GM21576 (cell line): ENCODE results near the gene SPG7.

Experiments
- ATAC-seq: cut with Tn5 transposase; IDR thresholded peaks from one replicate; pipeline ENCODE4 v1.9.1; 2021; ENCODE audit warnings: mild to moderate bottlenecking, moderate library complexity; ENCODE audit not compliant: unreplicated experiment

The SPG7 gene

DNA sequence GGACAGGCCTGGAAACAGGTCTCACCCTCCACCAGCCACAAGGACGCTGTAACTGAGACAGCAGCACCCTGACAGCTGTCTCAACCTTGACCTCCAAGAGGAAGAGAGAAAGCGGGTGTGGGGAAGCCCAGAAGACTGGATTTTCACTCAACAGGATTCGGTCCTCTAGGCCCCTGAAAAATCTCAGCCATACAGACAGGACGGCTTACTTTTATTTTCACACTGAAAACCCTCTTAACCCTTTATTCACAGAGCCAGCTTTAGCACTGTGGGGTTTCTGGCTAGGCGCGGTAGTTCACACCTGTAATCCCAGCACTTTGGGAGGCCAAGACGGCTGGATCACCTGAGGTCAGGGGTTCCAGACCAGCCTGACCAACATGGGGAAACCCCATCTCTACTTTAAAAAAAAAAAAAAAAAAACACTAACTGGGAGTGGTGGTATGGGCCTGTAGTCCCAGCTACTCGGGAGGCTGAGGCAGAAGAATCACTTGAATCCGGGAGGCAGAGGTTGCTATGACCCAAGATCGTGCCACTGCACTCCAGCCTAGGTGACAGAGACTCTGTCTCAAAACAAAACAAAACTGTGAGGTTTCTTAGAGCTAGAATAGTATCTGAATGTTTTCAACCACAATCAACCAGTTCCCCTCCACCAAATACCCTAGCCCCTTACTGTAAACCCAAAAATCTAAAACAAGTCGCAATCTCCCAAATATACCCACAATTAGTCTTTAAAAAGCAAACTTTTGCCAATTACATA lies 23.1 kb upstream of the SPG7 start:
- ATAC-seq, result no peak

DNA sequence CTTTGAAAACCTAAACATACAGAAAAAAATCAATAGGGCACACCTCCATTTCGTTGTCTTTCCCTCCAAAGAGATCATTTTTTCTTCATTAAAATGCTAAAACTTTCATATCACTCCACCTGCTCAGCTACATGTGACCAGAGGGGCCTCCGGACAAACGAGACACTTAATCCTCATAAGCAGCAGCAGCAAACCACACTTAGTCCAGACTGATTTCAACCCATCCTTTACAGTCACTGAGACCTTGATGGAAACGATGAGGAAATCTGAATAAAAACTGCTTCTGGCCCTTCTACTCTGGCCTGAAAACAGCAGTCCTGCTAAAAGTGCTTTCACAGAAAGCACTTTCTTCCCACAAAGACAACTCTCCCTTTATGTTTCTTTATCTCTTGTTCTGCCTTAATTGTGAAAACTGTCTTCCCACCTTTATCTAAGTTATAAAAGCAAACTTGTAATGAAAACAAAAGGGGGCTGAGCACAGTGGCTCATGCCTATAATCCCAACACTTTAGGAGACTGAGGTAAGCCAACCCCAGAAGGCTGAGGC lies 22.4 kb upstream of the SPG7 start:
- no peak for ATAC-seq

DNA sequence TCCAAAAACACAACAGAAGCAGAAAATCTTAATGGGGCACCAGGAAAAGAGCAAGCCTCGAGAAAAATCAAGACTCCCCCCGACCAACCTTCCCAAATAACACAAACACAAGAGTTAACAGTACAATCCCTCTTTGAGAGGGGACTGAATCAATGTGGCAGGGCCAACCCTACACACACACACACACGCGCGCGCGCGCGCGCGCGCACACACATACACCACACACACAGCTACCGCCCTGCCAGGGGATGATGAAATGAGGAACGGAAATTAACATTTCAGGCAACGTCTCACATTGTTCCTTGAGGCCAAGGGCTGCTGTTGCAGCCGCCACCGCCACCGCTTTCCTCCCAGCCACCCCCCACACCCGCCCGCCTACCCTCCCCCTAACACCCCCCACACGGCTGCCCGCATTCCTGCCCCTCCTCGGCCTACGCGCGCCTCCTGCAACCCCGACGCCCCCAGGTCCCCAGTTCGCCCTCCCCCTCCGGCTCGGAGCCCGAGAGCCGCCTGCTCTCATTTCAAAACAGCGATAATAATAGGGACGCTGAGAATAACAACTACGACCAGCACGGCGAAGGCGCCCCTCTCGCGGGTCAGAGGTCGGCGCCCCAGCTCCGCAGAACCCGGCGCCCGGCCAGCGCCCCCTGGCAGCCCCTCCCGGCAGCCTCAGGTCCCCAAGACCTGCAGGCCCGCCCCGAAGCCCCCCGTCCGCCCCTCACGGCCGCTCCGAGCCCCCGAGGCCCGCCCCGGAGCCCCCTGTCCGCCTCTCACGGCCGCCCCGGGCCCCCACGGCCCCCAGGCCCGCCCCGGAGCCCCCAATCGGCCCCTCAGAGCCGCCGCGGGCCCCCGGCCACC lies 18.9 kb upstream of the SPG7 start:
- ATAC-seq, result no peak

DNA sequence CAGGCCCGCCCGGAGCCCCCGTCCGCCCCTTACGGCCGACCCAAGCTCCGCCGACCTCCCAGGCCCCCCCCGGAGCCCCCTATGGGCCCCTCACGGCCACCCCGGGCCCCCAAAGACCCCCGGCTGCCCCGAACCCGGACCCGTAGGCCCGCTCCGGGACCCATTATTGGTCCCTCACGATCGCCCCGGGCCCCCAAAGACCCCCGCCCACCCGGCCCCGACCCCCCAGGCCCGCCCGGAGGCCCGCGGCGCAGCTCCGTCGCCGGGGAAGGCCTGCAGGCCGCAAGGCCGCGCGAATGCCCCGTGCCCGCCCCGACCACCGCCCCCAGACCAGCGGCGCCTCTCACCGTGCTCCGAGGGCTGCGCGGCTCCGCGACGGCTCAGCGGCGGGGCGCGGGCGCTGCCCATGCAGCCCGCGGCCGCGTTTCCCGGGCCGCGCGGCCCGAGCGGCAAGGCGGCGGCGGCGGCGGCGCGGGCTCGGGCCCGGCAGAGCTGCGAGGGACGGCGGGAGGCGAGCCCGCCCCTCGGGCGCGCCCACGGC lies 18.2 kb upstream of the SPG7 start:
- no peak for ATAC-seq

DNA sequence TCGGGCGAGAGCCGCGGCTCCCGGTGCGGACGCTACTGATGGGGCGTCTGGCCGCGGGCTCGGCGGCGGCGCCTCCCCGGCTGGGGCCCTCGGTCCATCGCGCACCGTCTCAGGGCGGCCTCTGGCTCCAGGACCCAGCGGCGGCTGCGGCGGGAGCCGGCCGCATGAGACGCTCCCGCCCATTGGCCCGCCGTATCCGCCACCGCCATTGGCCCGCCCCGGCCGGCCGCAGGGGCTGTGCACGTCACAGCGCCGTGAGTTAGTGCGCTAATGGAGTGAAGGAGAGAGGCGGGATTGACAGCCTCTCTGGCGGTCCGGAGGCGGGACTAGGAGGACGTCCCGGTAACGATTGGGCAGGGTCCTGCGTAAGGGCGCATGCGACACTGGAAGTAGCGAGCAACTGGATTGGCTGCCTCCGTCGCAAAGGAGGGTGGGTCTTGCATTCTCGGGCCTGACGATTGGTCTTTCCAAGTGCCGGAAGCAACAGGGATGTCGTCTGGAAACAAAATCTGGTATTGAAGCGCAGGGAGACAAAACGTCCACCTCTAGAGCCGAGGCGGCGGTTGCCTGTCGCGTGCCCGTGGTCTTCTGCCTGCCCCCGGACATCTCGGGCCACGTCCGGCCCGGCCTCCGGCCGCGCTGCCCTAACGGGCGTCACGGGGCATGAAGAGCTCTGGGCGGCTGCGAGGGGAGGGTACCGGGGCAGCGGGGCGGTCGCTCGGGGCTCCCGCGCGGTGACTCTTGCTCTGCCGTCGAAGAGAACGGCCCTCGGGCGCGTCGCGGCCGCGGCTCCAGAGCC lies 17.6 kb upstream of the SPG7 start, which contains the start of gene ANKRD11:
Gene ANKRD11, minus strand, starts transcription at position 123 of the 799 bp plus-strand sequence. CDS start 173,542 bp downstream, outside the sequence.
- peak; percentile 80 for ATAC-seq

DNA sequence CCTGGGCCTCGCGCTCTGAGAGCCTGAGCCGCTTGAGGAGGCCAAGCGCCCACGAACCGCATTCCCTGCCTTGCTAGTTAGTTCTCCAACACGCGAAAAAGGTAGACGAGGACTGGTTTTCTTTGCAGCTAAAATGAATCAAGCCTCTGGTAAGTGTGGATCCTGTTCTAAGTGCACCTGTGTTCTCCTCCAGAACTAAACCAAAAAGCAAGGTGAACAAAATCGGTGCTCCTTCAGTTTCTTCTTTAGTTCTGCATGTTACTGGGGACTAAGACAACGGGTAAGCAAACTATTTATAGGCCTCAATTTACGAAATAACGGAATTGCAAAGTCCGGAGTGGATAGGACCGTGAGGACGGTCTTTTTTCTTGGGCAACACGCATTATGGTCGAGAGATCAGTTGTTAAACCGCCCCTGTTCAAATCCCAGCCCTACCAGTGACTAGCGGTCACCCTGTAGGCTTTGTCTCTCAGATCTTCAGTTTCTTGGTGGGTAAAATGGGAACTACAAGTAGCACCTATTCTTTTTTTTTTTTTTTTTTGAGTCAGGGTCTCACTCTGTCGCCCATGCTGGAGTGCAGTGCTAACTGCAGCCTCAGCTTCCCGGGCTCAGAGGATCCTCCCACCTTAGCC lies 16.8 kb upstream of the SPG7 start:
- ATAC-seq, result no peak

DNA sequence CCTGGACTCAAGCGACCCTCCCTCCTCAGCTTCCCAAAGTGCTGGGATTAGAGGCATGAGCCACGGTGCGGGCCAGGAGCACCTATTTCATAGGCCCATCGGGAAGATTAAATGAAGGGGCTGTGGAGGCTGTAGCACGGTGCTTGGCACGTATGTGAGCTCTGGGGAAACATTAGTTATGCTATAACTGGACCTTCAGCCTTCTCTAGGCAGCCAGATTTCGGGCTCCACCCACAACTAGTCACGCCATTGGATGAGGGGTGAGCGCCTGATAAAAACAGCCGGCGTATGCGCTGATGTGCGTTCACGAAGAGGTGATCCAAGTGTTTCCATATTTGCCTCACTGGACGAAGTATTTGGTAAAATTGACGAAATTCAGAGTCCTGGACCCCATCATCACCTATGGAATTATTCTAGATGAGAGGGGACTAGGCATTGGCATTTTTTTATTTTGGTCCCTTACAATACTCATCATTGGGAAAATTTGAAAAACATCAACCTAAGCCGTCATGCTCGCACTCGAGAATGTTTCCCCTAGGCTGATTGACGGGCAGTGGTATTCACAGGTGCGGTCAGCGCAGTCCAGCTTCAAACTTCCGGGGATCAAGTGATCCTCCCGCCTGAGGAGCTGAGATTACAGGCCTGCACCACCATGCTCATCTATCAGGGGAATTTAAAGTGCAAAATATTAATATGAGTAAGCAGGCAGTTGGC lies 16.1 kb upstream of the SPG7 start:
- ATAC-seq, result no peak

DNA sequence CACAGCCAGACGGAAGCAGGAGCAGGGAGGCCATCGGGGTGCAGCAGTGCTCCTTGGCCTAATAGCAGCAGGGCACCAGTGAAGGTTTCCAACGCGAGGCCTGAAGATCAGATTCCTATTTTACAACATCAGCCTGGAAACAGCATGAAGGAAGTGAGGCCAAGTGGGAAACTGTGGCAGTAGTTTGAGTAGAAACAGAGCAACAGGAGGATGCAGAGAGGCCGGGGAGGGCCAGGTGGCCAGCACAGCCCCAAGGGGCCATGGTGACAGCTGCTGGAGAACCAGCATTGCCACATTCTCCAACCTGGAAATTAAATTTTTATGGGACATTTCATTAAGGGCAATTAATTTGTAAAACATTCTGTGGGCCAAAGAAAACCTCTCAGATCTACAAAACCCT lies 14.4 kb upstream of the SPG7 start:
- ATAC-seq, result no peak

DNA sequence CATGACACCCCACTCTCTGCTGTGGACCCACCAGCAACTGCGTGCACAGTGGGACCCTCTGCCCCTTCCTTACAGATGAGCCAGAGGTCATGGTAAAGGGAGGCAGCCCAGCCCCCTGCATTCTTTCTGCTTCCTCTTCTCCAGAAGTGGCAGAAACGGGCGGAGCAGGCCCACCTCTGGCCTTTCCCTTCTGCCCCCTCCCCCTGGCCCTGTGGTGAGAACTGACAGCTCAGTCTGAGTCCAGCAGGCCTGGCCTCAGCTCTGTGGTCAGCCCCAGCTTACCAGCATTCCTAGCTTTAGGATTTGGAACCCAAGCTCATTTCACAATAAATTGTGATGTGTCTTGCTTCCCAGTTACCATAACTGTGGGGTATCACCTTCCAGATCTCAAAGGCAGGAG lies 13.1 kb upstream of the SPG7 start:
- ATAC-seq, result no peak

DNA sequence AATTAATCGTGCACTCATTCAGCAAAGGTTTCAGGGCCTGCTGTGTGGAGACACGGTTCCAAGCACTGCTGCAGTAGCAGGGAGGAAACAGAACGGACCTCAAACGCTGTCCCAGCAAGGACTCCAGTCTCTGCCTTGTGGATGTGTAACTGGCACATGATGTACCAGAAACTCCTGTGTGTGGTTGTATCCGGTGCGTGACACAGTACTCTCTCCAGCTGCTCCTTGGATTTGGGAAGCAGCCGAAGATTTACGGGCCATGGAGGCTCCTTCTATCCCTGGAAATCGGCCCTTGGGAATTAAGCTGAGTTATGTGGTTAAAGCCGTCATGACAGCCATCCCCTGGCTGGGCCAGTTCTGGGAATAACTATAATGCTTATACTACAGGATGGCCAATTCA lies 9.4 kb upstream of the SPG7 start:
- no peak for ATAC-seq

DNA sequence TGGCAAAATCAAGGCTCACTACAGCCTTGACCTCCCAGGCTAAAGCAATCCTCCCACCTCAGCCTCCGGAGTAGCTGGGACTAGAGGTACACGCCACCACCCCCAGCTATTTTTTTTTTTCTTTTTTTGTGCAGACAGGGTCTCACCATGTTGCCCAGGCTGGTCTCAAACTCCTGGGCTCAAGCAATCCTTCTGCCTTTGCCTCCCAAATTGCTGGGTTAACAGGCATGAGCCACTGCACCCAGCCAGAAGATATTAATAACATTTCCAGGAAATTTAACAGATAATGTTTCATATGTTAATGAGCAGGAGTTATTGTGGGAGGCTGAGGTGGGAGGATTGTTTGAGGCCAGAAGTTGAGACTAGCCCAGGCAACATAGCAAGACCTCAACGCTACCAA lies 8.4 kb upstream of the SPG7 start:
- ATAC-seq, result no peak

DNA sequence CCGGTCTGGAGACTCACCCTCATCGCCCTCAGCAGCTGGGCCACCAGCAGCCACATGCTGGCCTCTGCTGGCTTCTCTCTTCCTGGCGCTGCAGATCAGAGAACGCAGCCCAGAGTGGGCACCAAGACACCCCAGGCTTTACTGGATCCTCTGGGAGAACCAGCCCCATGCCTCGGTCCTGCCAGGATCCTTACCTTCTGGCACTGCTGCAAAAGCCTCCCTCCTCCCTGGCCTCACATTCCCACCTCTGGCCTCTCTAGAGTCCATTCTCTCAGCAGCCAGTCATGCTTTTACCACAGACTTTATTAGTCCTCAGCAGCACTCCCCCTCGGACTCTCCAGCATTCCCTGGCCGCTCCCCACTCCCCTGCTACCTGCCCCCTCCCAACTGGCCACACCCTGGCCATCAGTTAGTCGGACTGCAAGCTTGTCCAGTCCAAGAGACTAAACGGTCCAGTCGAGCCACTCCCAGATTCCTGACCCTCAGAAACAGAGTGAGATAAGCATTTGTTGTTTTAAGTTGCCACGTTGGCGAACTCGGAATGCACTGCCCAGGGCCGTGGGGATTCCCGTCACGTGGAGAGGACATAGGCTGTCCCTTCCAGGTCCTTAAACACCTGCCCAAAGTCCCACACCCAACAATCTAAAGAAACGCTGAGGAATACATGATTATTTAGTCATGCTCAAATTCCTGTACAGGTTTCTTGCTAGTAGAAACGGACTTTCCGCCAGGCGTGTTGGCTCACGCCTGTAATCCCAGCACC lies 5.9 kb upstream of the SPG7 start:
- ATAC-seq, result no peak

DNA sequence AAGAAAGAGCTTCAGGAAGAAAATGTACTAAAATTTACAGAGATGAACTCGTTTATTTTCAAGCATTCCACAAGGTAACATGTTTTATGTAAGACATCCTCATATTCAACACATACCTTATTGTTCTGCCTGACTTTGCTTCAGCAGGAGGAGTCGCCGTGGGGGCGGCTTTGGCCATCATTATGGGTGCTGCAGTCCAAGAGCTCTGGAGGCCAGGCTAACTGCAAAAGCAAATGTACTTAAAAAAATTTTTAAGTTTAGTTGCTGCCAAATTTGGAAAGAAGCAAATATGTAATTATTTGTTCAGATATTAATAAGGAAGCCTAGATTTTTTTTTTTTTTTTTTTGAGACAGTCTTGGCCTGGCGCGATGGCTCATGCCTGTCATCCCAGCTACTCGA lies 4.1 kb upstream of the SPG7 start:
- ATAC-seq, result no peak

DNA sequence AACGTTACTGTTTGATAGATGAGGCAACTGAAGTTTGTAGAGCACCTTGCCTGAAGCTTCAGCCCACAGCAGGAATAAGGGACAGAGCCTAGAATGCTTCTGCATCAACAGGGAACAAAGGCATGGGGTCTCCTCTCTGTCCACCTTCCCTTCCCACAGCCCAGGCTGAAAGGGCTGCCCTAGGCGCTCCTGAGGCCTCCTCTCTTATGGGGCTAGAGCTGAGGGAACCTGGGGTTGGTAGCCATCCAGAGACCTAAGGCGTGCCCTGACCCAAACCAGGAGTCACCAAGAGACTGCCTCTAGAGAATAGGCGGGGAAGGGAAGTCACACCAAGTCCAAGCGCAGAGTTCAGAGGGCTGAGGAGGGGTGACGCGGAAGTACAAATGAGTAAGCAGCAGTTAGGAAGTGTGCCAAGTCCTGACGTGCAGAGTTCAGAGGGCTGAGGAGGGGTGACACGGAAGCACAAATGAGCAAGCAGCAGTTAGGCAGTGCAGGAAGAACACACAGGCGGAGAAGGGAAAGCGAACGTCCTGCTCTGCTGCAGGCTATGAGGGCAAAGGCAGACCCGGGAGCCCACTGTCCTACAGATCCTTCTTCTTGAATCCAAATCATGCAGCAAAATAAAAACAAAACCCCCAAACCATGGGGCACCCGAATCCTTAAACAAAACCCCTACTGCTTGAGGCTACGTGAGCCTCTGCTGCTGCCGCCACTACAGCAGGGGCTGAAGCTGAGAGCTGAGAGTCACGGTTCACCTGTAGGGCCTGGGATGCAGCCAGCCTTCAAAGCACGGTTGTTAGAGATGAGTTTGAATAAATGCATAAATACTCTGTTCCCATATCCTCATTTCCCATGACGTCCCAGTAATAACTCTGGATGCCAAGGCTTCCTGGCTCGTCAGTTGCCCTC lies 2.7 kb upstream of the SPG7 start:
- peak; percentile 48 for ATAC-seq

DNA sequence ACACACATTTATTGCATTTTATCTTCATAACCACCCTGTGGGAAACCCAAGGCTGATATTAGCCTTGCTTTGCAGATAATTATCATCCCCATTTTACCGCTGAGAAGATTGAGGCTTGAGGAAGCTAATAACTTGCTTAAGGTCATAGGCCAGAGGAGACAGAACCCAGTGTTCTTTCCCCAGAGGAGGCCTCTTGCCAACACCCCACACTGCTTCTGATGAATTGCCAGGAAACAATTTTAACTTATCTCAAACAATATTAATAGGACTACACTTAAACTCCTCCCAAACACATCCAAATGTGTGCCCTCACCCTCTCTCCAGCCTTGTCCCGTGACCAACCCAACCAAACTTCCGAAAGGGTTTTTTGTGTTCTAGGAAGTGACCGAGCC lies 2.1 kb upstream of the SPG7 start:
- ATAC-seq, result no peak

DNA sequence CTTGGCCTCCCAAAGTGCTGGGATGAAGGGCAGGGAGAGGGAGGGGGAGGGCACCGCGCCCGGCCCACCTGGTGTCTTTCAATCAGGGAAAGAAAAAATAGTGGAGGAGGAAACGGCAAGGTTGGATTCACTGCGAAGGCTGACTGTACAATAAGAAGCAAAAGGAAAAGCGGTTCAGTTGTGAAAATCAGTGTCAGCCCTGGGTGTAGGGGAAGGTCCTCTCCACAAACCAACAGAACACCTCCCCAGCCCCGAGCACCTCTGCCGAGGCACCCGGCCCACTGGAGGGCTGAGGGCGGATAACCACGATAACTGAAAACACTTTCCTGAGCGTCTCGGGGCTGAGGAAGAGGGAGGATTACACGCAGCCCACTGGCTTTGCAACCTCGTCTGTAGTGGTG lies 1.4 kb upstream of the SPG7 start:
- no peak for ATAC-seq

DNA sequence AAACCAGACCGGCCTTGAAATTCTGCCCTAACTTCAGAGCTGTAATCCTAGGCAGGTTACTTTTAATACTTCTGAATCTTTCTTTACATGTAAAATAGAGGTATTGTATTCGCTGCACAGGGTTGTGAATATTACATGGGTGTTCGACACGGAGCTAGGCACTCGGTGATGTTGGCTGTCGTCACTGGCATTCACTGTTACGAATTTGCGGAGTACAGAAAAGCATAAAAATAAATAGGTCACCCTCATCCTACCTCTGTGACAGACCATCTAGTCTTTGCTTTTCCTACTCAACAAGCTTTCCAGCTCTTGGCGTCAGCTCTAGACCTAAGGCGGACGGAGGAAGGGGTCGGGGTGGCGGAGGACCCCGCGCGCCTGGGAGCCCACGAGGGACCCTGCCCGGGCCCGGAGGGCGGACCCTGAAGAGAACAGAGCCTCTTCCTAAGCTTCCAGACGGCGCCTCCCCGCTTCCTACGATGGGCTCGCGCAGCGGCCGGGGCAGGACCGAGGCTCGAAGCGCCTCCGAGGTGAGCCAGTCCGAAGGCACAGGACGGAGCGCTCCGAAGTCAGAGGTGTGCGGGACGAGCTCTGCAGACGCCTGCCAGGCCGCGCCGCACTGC lies 879 bp upstream of the SPG7 start:
- no peak for ATAC-seq

DNA sequence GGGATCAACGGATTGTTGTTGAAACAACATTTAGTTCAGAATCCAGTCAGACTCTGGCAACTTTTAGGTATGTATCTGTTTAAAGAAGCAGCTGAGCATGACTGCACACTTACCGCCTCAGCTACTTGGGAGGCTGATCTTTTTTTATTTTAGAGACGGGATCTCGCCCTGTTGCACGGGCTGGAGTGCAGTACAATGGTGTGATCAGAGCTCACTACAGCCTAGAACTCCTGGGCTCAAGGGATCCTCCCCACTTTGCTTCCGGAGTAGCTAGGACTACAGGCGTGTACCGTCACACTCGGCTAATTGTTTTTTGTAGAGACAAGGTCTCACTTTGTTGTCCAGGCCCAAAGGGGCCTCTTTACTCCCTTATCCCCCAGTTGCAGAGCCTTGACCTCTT lies 2.3 kb downstream of the SPG7 start:
- ATAC-seq, result no peak
